Epithelial cell of esophagus (primary cell): ENCODE data around the gene PAX7.
A peak's percentile ranks its signal among the peaks of the same experiment; 100 is the strongest.

Experiments
- DNase-seq: peaks from one replicate; pipeline ENCODE4 v3.0.0; 2010; ENCODE audit warnings: low read depth
- H3K4me3 ChIP-seq: 2 replicates; pipeline ENCODE4 v1.5.1; 2011; ENCODE audit warnings: mild to moderate bottlenecking, low read length, control low read depth
- TF ChIP-seq, protein P1 (sequence below): IDR thresholded peaks from 2 replicates; pipeline ENCODE4 v1.5.1; 2011; ENCODE audit warnings: low read depth, mild to moderate bottlenecking, low read length, control low read depth, inconsistent platforms; ENCODE audit not compliant: insufficient read depth; ENCODE audit errors: missing control alignments

Gene PAX7

DNA sequence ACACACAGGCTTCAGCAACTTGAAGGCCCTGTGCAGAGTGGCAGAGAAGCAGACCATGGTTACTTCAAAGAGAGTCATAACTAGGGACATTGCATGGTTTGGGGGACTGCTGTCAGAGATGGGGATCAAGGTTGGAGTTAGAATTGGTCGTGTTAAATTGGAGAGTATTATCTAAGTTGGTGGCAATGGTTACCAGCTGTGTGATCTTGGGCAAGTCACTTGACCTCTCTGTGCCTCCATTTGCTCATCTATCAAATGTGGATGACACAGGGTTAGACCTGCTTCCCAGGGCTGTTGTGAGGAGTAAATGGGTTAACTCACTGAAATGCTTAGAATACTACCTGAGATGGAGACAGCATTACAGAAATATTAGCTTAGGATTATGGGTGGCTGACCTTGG is 91.1 kb downstream of the PAX7 start:
- no peak overlapping the region for H3K4me3 ChIP-seq
- DNase-seq: no peak
- TF ChIP-seq, protein P1, sequence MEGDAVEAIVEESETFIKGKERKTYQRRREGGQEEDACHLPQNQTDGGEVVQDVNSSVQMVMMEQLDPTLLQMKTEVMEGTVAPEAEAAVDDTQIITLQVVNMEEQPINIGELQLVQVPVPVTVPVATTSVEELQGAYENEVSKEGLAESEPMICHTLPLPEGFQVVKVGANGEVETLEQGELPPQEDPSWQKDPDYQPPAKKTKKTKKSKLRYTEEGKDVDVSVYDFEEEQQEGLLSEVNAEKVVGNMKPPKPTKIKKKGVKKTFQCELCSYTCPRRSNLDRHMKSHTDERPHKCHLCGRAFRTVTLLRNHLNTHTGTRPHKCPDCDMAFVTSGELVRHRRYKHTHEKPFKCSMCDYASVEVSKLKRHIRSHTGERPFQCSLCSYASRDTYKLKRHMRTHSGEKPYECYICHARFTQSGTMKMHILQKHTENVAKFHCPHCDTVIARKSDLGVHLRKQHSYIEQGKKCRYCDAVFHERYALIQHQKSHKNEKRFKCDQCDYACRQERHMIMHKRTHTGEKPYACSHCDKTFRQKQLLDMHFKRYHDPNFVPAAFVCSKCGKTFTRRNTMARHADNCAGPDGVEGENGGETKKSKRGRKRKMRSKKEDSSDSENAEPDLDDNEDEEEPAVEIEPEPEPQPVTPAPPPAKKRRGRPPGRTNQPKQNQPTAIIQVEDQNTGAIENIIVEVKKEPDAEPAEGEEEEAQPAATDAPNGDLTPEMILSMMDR: no peak

DNA sequence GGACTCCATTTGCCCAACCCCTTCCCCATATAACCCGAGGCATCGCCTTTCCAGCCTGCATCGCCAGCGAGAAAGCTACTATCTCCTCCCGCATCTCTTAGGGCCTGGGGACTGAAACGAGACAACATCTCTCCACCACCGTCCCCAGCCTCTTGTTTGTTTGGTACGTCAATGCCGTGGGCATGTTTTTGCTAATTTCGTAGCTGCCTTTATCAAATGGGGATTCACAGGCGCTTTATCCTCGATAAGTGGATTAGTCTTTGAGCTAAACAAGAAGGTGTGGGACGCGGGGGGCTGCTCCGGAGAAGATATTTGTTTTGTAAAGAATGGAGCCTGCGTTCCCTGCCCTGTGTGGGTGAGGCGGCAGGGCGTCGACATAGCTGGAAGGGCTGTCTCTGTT is 91.6 kb downstream of the PAX7 start:
- no peak for DNase-seq
- H3K4me3 ChIP-seq: no peak overlapping the region
- TF ChIP-seq, protein P1: no peak

GRCh38 chr1:18723206-18723605 is 92.6 kb downstream of the PAX7 start:
- no peak overlapping the region for H3K4me3 ChIP-seq
- TF ChIP-seq, protein P1: no peak
- peak; percentile 15 for DNase-seq

DNA sequence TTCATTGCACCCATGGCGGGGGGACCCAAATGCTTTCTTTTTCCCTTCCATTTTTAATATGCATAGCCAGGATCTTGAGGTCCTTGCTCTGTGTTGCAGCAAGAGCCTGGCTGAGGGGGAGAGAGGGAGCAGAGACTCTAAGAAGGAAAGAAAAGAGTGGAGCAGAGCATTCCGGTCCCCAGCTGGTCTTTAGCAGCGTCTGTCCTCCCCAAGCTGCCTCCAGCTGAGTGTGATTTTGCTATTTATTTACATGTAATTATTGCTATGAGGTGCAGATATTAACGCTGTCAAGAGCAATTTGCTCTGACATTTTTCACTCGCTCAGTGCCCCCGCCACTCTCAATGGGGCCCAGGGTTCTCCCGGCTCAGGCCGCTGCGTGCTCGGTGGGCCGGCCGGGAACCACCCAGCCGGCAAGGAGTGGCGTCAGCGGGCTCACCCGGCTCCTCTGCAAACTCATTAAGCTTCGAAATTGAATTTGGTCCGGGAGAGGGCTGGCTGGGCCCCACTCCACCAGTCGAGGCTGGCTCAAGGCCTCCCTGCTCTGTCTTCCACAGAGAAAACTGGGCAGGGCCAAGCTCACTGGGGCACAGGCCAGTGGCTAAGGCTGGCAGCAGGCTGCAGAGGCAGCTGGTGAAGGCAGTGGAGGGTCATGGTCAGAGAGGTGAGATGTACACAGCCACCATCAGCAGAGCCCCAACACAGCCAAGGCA is 93.2 kb downstream of the PAX7 start:
- TF ChIP-seq, protein P1: no peak
- H3K4me3 ChIP-seq: no peak overlapping the region
- no peak for DNase-seq

- H3K4me3 ChIP-seq: no peak overlapping the region
- TF ChIP-seq, protein P1: no peak
- no peak for DNase-seq
These were observed 94.2 kb downstream of the PAX7 start for GRCh38 chr1:18724801-18725200.

DNA sequence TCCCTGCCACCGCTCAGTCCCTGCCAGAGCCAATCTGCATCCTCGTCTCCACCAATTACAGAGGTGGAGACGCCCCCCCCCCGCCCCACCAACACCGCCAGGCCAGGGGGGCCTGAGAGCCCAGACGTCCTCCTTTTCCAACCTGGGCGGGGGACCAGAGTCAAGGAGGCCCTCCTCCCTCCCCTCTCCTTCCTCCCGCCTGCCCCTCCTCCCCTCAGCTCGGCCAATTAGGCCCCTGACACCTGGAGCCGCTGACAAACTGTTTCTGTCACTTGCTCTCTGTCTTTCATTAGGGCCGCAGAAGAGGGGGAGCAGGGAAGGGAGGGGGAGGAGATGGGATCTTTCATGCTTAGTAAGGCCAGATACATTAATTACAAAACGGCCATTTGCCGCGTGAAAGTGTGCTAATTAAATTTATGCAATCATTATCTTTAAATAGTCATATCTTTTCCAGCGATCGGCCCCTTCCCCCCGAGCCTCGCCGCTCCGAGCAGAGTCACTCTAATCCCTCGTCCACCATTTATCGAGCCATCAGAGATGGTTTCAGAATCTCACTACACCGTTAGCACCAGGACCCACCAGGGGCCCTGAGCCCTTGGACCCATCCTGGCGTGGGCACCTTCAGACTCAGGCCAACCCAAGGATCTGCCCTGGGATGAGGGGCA is 94.7 kb downstream of the PAX7 start:
- H3K4me3 ChIP-seq: no peak overlapping the region
- TF ChIP-seq, protein P1: no peak
- DNase-seq: no peak

GRCh38 chr1:18726368-18726767 is 95.7 kb downstream of the PAX7 start:
- peak; percentile 26 for DNase-seq
- TF ChIP-seq, protein P1: no peak

More at GRCh38 chr1:18726368-18726767, 95.7 kb downstream of the PAX7 start:
- no peak overlapping the region for H3K4me3 ChIP-seq
